ENCODE results near the gene HADHA.
"Not testable (repeated sequence)": the region's sequence is repeated elsewhere in the genome, so short reads cannot be mapped to it uniquely, and the experiment has no call there.

The HADHA gene

GRCh38 chr2:26169681-26170414 is 74.6 kb downstream of the HADHA start:
- TF ChIP-seq, protein P1, sequence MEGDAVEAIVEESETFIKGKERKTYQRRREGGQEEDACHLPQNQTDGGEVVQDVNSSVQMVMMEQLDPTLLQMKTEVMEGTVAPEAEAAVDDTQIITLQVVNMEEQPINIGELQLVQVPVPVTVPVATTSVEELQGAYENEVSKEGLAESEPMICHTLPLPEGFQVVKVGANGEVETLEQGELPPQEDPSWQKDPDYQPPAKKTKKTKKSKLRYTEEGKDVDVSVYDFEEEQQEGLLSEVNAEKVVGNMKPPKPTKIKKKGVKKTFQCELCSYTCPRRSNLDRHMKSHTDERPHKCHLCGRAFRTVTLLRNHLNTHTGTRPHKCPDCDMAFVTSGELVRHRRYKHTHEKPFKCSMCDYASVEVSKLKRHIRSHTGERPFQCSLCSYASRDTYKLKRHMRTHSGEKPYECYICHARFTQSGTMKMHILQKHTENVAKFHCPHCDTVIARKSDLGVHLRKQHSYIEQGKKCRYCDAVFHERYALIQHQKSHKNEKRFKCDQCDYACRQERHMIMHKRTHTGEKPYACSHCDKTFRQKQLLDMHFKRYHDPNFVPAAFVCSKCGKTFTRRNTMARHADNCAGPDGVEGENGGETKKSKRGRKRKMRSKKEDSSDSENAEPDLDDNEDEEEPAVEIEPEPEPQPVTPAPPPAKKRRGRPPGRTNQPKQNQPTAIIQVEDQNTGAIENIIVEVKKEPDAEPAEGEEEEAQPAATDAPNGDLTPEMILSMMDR (IDR thresholded peaks at IDR 0.05; ENCODE audit: borderline replicate concordance, insufficient read depth, low read depth, low read length) = no peak

DNA sequence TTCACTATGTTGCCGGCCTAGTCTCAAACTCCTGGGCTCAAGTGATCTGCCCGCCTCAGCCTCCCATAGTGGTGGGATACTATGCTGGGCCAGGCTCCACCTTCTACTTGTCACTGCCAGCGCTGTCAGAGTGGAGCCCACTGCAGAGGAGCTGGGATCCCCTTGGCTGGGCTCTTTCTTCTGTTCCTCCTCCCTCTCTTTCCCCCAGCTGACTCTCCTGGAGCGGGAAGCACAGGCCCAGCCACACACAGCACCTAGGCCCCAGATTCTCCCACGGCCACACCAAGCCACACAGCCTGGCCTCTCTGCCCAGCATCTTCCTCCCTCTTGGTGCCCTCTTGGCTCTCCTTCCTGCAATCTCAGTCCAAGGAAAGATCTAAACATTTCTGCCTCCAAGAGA is 75.2 kb downstream of the HADHA start:
- TF ChIP-seq, protein P1 (IDR thresholded peaks at IDR 0.05; ENCODE audit: borderline replicate concordance, insufficient read depth, low read depth, low read length) = no peak
- no peak overlapping the region for H3K4me3 ChIP-seq (ENCODE audit: low read depth, low read length)

More at GRCh38 chr2:26169681-26170414, 74.6 kb downstream of the HADHA start:
- H3K4me3 ChIP-seq (ENCODE audit: low read depth, low read length) = no peak overlapping the region

- H3K4me3 ChIP-seq (ENCODE audit: low read depth, low read length) = no peak overlapping the region
- TF ChIP-seq, protein P1 (IDR thresholded peaks at IDR 0.05; ENCODE audit: borderline replicate concordance, insufficient read depth, low read depth, low read length) = no peak
Observed at GRCh38 chr2:26168785-26169184, 75.6 kb downstream of the HADHA start.

- not testable (repeated sequence) for H3K4me3 ChIP-seq (ENCODE audit: low read depth, low read length)
Observed at GRCh38 chr2:26166541-26166940, 77.9 kb downstream of the HADHA start.

DNA sequence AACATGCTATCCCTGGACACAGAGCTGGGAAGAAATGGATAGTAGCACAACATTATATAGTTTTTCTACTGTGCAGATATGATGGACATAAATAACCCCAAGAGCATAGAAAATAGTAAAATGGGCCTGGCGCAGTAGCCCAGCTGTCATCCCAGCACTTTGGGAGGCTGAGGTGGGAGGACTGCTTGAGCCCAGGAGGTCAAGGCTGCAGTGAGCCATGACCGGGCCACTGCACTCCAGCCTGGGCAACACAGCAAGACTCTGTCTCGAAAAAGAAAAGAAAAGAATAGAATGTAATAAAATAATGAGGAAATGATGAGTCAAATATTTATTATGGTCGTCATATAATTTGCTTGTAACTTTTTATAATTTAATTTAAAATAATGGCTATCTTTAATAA is 79.0 kb downstream of the HADHA start:
- TF ChIP-seq, protein P1 (IDR thresholded peaks at IDR 0.05; ENCODE audit: borderline replicate concordance, insufficient read depth, low read depth, low read length) = no peak
- H3K4me3 ChIP-seq (ENCODE audit: low read depth, low read length) = no peak overlapping the region

DNA sequence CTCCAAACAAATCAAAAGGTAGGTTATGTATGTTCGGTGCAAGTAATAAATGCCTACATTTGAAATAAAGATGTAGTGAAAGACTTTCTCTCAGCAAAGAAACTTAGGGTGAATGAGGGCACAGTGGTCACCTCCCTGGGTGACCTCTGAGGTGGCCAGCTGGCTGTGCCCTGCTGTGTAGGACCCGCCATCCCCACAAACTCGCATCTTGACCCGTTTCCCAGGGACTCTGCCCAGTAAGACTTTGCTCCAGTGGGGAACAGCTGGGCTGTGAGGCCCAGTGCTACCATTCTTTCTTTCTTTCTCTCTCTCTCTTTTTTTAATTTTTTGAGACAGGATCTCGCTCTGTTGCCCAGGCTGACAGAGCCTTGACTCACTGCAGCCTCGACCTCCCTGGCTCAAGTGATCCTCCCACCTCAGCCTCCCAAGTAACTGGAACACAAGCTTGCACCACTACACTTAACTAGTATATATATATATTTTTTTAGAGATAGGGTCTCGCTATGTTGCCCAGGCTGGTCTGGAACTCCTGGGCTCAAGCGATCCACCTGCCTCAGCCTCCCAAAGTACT is 79.7 kb downstream of the HADHA start:
- TF ChIP-seq, protein P1 (IDR thresholded peaks at IDR 0.05; ENCODE audit: borderline replicate concordance, insufficient read depth, low read depth, low read length) = no peak
- H3K4me3 ChIP-seq (ENCODE audit: low read depth, low read length) = no peak overlapping the region

GRCh38 chr2:26164231-26164630 is 80.2 kb downstream of the HADHA start:
- TF ChIP-seq, protein P1 (IDR thresholded peaks at IDR 0.05; ENCODE audit: borderline replicate concordance, insufficient read depth, low read depth, low read length) = no peak
- no peak overlapping the region for H3K4me3 ChIP-seq (ENCODE audit: low read depth, low read length)
